Gastrocnemius medialis (tissue), 4 donors: ENCODE data around the gene OR52H1. TPM values are rescaled to one million over a fixed set of nuclear protein-coding genes. Genes with fewer than 3 reads are reported as not detected.

Source experiments
- ATAC-seq, 2 donors: fragments of 150-250 bp; one replicate each; pipeline ENCODE4 v1.9.1; 2016
- DNase-seq, 2 donors: peaks; one replicate each; pipeline ENCODE4 v3.0.0-alpha.2; 2019
- H3K27ac ChIP-seq, 4 donors: fragments of 200-600 bp; sonication (generic); 1 replicate in 1 of 4; 2 replicates in 3 of 4; pipeline ENCODE4 v1.5.1; 2016 to 2018; ENCODE audit warnings: mild to moderate bottlenecking in 2 of 4, moderate library complexity in 1 of 4
- H3K27me3 ChIP-seq, 3 donors: fragments of 200-600 bp; sonication (generic) in 2 of 3; 1 replicate in 1 of 3; 2 replicates in 2 of 3; pipeline versions ENCODE4 v1.5.1 to v1.6.0; 2016 to 2019; ENCODE audit warnings: mild to moderate bottlenecking in 1 of 3, moderate library complexity in 1 of 3
- H3K36me3 ChIP-seq, 2 donors: fragments of 200-600 bp; sonication (generic) in 1 of 2; one replicate each; pipeline ENCODE4 v1.5.1; 2017 to 2018
- H3K4me1 ChIP-seq, 2 donors: fragments of 200-600 bp; sonication (generic) in 1 of 2; one replicate each; pipeline ENCODE4 v1.5.1; 2016 to 2017; ENCODE audit warnings: mild to moderate bottlenecking in 2 of 2
- H3K4me3 ChIP-seq, 4 donors: fragments of 200-600 bp; sonication (generic) in 3 of 4; 1 replicate in 1 of 4; 2 replicates in 3 of 4; pipeline ENCODE4 v1.5.1; 2016 to 2019; ENCODE audit warnings: mild to moderate bottlenecking in 2 of 4
- H3K9me3 ChIP-seq, 3 donors: fragments of 200-600 bp; sonication (generic) in 2 of 3; 1 replicate in 1 of 3; 2 replicates in 2 of 3; pipeline ENCODE4 v1.5.1; 2016 to 2019
- POLR2A ChIP-seq, 2 donors: fragments of 450-650 bp; IDR thresholded peaks; one replicate each; pipeline ENCODE4 v1.6.1; 2017; ENCODE audit warnings: antibody characterized with exemption in 2 of 2, mild to moderate bottlenecking in 2 of 2, moderate library complexity in 2 of 2
- in situ Hi-C, 4 donors: fragments of 200-750 bp; cut with MboI; loops; one replicate each; pipeline versions ENCODE4 v1.15.0 to v1.8.0; 2017; ENCODE audit warnings: low sequenced_read_pairs in 4 of 4
- intact Hi-C: fragments of 100-400 bp; cut with DNase I; formaldehyde crosslinking; loops from one replicate; pipeline ENCODE4 v1.15.1; 2023; ENCODE audit warnings: low total_unique reads
- total RNA-seq, 4 donors: library from RNA; depleted of rRNA; stranded (reverse); fragments of >200 nt; gene quantifications; one replicate each; pipeline versions ENCODE4 v1.1.0 to v1.2.3, GENCODE V29; 2016
- TF ChIP-seq, protein P1 (sequence below), 5 experiments: fragments of 450-650 bp in 3 of 5; fragments of 200-600 bp in 2 of 5; sonication (generic) in 2 of 5; IDR thresholded peaks in 4 of 5; conservative IDR thresholded peaks in 1 of 5; 1 replicate in 4 of 5; 2 replicates in 1 of 5; pipeline ENCODE4 v1.5.1; 2016 to 2019; ENCODE audit warnings: antibody characterized with exemption in 5 of 5, mild to moderate bottlenecking in 3 of 5, moderate library complexity in 3 of 5

Gene OR52H1
- total RNA-seq, 4 donors from 2014 or later = not detected

DNA sequence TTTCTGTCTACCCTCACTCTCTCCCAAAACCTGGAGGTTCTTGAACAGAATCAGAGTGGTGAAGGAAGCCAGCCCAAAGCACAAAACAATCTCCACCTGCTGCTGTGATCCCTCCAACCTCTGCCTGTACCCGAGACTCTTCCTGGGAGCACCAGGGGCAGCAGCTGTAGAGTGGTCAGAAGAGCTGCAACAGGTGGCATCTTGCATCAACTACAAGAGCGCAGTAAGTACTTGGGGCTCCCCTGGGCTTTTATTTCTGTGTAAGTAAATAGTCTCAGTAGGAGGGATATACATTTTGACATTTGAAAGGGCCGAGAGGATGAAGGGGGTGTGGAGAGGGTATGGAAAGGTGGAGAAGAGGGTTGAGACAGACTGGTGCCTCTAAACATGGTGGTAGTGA lies 23.6 kb downstream of the OR52H1 start:
- in situ Hi-C loops = no loop called here
- no peaks in the 10 kb centered on the region for H3K4me1 ChIP-seq
- H3K4me3 ChIP-seq = no peak overlapping the region
- intact Hi-C loops = no loop called here
- no peak for TF ChIP-seq POLR2A (IDR thresholded peaks at IDR 0.05)
- TF ChIP-seq, protein P1, sequence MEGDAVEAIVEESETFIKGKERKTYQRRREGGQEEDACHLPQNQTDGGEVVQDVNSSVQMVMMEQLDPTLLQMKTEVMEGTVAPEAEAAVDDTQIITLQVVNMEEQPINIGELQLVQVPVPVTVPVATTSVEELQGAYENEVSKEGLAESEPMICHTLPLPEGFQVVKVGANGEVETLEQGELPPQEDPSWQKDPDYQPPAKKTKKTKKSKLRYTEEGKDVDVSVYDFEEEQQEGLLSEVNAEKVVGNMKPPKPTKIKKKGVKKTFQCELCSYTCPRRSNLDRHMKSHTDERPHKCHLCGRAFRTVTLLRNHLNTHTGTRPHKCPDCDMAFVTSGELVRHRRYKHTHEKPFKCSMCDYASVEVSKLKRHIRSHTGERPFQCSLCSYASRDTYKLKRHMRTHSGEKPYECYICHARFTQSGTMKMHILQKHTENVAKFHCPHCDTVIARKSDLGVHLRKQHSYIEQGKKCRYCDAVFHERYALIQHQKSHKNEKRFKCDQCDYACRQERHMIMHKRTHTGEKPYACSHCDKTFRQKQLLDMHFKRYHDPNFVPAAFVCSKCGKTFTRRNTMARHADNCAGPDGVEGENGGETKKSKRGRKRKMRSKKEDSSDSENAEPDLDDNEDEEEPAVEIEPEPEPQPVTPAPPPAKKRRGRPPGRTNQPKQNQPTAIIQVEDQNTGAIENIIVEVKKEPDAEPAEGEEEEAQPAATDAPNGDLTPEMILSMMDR (IDR thresholded peaks at IDR 0.05 in 4 of 5, conservative IDR thresholded peaks at IDR 0.05 in 1 of 5) = no peak
- H3K27me3 ChIP-seq = no peaks in the 10 kb centered on the region
- no peaks in the 10 kb centered on the region for H3K36me3 ChIP-seq
- no peak overlapping the region for H3K27ac ChIP-seq
- DNase-seq (no peak), ATAC-seq (no peak)
- no peaks in the 10 kb centered on the region for H3K9me3 ChIP-seq

DNA sequence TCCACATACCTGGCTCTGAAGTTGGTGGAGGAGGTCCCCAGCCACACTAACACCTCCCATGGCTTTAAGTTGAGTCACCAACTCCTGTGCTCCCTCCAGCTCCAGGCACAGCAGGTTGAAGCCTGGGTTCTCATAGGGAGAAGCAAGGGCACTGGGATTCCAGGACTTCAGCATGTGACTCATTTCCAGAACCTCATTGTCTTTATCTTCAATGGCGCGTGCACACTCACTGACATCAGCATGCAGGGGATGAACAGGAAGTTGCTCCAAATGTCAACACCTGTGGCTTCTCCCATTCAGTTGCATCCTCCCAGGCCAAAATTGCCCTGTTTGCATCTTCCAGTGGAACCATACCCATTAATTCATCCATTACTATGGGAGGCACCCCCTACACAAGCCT lies 26.0 kb downstream of the OR52H1 start:
- Histone ChIP-seq H3K9me3 (no peaks in the 10 kb centered on the region), H3K27ac (no peak overlapping the region), H3K4me3 (no peak overlapping the region), H3K4me1 (no peaks in the 10 kb centered on the region), H3K27me3 (no peaks in the 10 kb centered on the region), H3K36me3 (no peaks in the 10 kb centered on the region)
- DNase-seq (no peak), ATAC-seq (no peak)
- intact Hi-C loops = no loop called here
- TF ChIP-seq, protein P1 (IDR thresholded peaks at IDR 0.05 in 4 of 5, conservative IDR thresholded peaks at IDR 0.05 in 1 of 5) = no peak
- in situ Hi-C loops = no loop called here

DNA sequence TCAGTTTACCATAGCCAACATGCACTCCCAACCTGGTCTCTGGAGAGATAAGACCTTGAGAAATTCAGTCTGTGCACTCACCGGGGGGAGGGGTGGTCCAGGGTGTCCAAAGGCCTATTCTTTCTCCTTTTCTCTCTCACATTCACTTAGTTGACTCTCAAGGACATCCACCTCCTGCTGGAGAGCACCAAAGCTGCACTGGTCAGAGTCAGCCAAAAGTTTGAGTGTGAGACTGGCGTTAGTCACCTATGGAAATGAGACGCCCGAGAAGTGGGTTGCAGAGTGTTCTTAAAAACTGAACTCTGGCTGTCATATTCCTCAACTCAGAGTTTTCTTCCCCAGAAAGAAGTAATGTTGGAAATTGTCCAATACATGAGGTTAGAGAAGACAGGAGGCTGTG lies 26.8 kb downstream of the OR52H1 start:
- DNase-seq (no peak), ATAC-seq (no peak)
- H3K4me3 ChIP-seq = no peak overlapping the region
- intact Hi-C loops (no loop called here), in situ Hi-C loops (no loop called here)
- H3K9me3 ChIP-seq = no peaks in the 10 kb centered on the region
- no peaks in the 10 kb centered on the region for H3K27me3 ChIP-seq
- TF ChIP-seq POLR2A (IDR thresholded peaks at IDR 0.05) = no peak
- TF ChIP-seq, protein P1 (IDR thresholded peaks at IDR 0.05 in 4 of 5, conservative IDR thresholded peaks at IDR 0.05 in 1 of 5) = no peak
- H3K4me1 ChIP-seq = no peaks in the 10 kb centered on the region
- H3K36me3 ChIP-seq = no peaks in the 10 kb centered on the region
- no peak overlapping the region for H3K27ac ChIP-seq

DNA sequence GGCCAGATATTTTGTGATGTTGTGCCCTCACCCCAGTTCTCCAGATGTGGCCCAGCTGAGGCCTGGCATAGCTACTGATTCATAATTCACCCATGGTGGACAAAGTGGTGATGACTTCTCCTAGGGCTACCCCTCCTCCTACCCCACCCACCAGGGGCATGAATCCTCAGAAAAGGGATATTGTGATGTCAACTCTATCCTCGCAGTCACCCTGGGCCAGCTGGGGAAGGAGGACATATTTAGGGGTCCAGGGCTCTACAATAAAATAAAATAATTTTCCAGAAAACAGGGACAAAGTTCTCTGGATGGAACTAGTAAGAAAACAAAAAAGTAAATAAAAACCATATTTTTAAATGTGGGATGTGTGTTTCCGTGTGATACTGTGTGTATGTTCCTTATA lies 31.7 kb downstream of the OR52H1 start, which contains the start of gene UBQLNL:
Gene UBQLNL (minus strand): TSS at position 101 of the 400 bp plus-strand sequence. CDS start 258 bp downstream, outside the sequence.
- no peaks in the 10 kb centered on the region for H3K36me3 ChIP-seq
- H3K4me1 ChIP-seq = no peaks in the 10 kb centered on the region
- no peak for ATAC-seq
- no peak for DNase-seq
- H3K27ac ChIP-seq = no peak within 1 kb of the TSS
- in situ Hi-C loops (no loop called here), intact Hi-C loops (no loop called here)
- no peaks in the 10 kb centered on the region for H3K9me3 ChIP-seq
- no peaks in the 10 kb centered on the region for H3K27me3 ChIP-seq
- TF ChIP-seq, protein P1 (IDR thresholded peaks at IDR 0.05 in 4 of 5, conservative IDR thresholded peaks at IDR 0.05 in 1 of 5) = no peak
- TF ChIP-seq POLR2A (IDR thresholded peaks at IDR 0.05) = no peak
- no peak within 1 kb of the TSS for H3K4me3 ChIP-seq

DNA sequence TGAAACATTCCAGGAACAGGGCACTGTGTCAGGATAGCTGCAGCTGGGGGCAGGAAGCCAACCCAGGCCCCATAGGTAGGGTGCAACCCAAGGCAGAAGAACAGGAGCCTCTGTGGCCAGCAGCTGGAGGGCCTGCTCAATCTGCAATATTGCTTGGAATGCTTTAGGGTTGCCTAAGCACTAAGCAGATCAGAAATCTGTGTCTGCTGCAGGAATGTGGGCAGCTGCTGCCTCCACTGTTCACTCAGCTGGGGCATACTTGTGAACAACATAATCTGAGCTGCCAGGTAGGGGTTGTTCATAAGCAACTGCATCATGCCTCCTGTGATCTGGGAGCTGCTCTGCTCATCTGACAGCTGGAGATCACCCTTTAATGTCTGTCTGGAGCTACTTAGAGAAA lies 33.5 kb downstream of the OR52H1 start:
- in situ Hi-C loops = no loop called here
- H3K4me3 ChIP-seq = no peak overlapping the region
- TF ChIP-seq, protein P1 (IDR thresholded peaks at IDR 0.05 in 4 of 5, conservative IDR thresholded peaks at IDR 0.05 in 1 of 5) = no peak
- TF ChIP-seq POLR2A (IDR thresholded peaks at IDR 0.05) = no peak
- no peaks in the 10 kb centered on the region for H3K36me3 ChIP-seq
- no peaks in the 10 kb centered on the region for H3K27me3 ChIP-seq
- H3K9me3 ChIP-seq = no peaks in the 10 kb centered on the region
- ATAC-seq = no peak
- H3K4me1 ChIP-seq = no peaks in the 10 kb centered on the region
- no peak for DNase-seq
- no peak overlapping the region for H3K27ac ChIP-seq
- intact Hi-C loops = no loop called here
